AG09309 (cell line): ENCODE data around the gene ZBTB47.

Experiments
- DNase-seq: peaks from one replicate; pipeline ENCODE4 v3.0.0-alpha.2; 2010; ENCODE audit warnings: low read depth
- H3K4me3 ChIP-seq: 2 replicates; pipeline ENCODE4 v1.5.1; 2011; ENCODE audit warnings: mild to moderate bottlenecking, low read depth, low read length, moderate library complexity; ENCODE audit not compliant: control insufficient read depth
- CTCF ChIP-seq: IDR thresholded peaks from 2 replicates; pipeline ENCODE4 v1.5.1; 2011; ENCODE audit warnings: mild to moderate bottlenecking, low read depth, low read length, inconsistent platforms; ENCODE audit not compliant: insufficient read depth, control insufficient read depth; ENCODE audit errors: missing control alignments

The ZBTB47 gene

GRCh38 chr3:42708611-42709151 lies 55.2 kb downstream of the ZBTB47 start:
- H3K4me3 ChIP-seq: no peak overlapping the region
- DNase-seq: no peak
- TF ChIP-seq CTCF: no peak

GRCh38 chr3:42709621-42710020 lies 56.1 kb downstream of the ZBTB47 start:
- H3K4me3 ChIP-seq: no peak overlapping the region
- no peak for DNase-seq
- TF ChIP-seq CTCF: no peak

GRCh38 chr3:42710323-42711021 lies 57.0 kb downstream of the ZBTB47 start:
- DNase-seq: no peak
- no peak overlapping the region for H3K4me3 ChIP-seq
- no peak for TF ChIP-seq CTCF

GRCh38 chr3:42711491-42712343 lies 58.2 kb downstream of the ZBTB47 start:
- DNase-seq: no peak
- peak; percentile 16 for TF ChIP-seq CTCF
- no peak overlapping the region for H3K4me3 ChIP-seq

- no peak for DNase-seq
- TF ChIP-seq CTCF: no peak
- no peak overlapping the region for H3K4me3 ChIP-seq
Observed at GRCh38 chr3:42712344-42712648, 58.8 kb downstream of the ZBTB47 start.

GRCh38 chr3:42712688-42713372 lies 59.3 kb downstream of the ZBTB47 start:
- H3K4me3 ChIP-seq: no peak overlapping the region
- no peak for TF ChIP-seq CTCF
- no peak for DNase-seq
